Tibial nerve (tissue), 3 donors: ENCODE data around the gene DPEP2.

Source experiments
- EP300 ChIP-seq, 2 donors: sonication (generic); formaldehyde crosslinking; IDR thresholded peaks; one replicate each; pipeline ENCODE4 v1.6.1; 2017; ENCODE audit warnings: antibody characterized with exemption in 2 of 2, mild to moderate bottlenecking in 1 of 2
- POLR2A ChIP-seq, 2 donors: fragments of 450-650 bp; IDR thresholded peaks; one replicate each; pipeline ENCODE4 v1.6.1; 2017; ENCODE audit warnings: antibody characterized with exemption in 2 of 2, mild to moderate bottlenecking in 2 of 2, moderate library complexity in 2 of 2

GRCh38 chr16:67951485-67951884 is 47.8 kb downstream of the DPEP2 start:
- TF ChIP-seq EP300 (IDR thresholded peaks at IDR 0.05): peak in 1 of 2 donors; percentile 67
- TF ChIP-seq POLR2A (IDR thresholded peaks at IDR 0.05): peak in 1 of 2 donors; percentile 12
